ENCODE measurements around the gene C1orf21. TPM values are rescaled to one million over a fixed set of nuclear protein-coding genes. Genes with fewer than 3 reads are reported as not detected.

Gene C1orf21
- total and polyA plus RNA-seq, 12 donors, result 23.2 to 177 (median 87.9) TPM

- Histone ChIP-seq H3K27me3 (no peaks in the 10 kb centered on the region), H3K27ac (peak overlapping the region in 4 of 5 donors; percentile 33 to 77 (median 66)), H3K36me3 (replicated peaks in 1 of 2) (no peaks in the 10 kb centered on the region), H3K9me3 (replicated peaks in 1 of 3) (no peaks in the 10 kb centered on the region), H3K4me3 (no peak overlapping the region), H3K4me1 (replicated peaks in 1 of 2) (peaks cover 50 to 59% of the 10 kb centered on the region in 2 donors)
- 64 to 72% (median 67%) methylated on average over 5 of the region's 5 CpGs for WGBS, 4 donors
- peak in 6 of 7 donors; percentile 35 to 81 (median 53) for DNase-seq
- no peak for TF ChIP-seq POLR2A (IDR thresholded peaks at IDR 0.05)
- TF ChIP-seq CTCF (IDR thresholded peaks at IDR 0.05), result no peak
- intact Hi-C loops (cut with DNase I), result no loop called here
Measured at GRCh38 chr1:184482136-184482535, 95.3 kb downstream of the C1orf21 start.

GRCh38 chr1:184483101-184483683 is 96.4 kb downstream of the C1orf21 start:
- H3K27ac ChIP-seq, result peak overlapping the region in 4 of 5 donors; percentile 33 to 77 (median 66)

GRCh38 chr1:184485751-184486723 is 99.2 kb downstream of the C1orf21 start:
- Histone ChIP-seq H3K27ac (peak overlapping the region in 4 of 5 donors; percentile 22 to 86 (median 52)), H3K4me1 (replicated peaks in 1 of 2) (peaks cover 54 to 63% of the 10 kb centered on the region in 2 donors), H3K9me3 (replicated peaks in 1 of 3) (no peaks in the 10 kb centered on the region), H3K27me3 (no peaks in the 10 kb centered on the region), H3K36me3 (replicated peaks in 1 of 2) (no peaks in the 10 kb centered on the region), H3K4me3 (no peak overlapping the region)
- TF ChIP-seq CTCF (IDR thresholded peaks at IDR 0.05) (peak in 1 of 6 experiments; percentile 11), POLR2A (IDR thresholded peaks at IDR 0.05) (no peak)
- intact Hi-C loops (cut with DNase I), result no loop called here
- peak in 4 of 7 donors; percentile 31 to 44 (median 42) for DNase-seq
- 40 to 47% (median 42%) methylated on average over 9 of the region's 9 CpGs for WGBS, 4 donors

More at GRCh38 chr1:184483101-184483683, 96.4 kb downstream of the C1orf21 start:
- Histone ChIP-seq H3K4me1 (replicated peaks in 1 of 2) (peaks cover 51 to 60% of the 10 kb centered on the region in 2 donors), H3K4me3 (no peak overlapping the region), H3K27me3 (no peaks in the 10 kb centered on the region), H3K9me3 (replicated peaks in 1 of 3) (no peaks in the 10 kb centered on the region), H3K36me3 (replicated peaks in 1 of 2) (no peaks in the 10 kb centered on the region)
- WGBS, 4 donors, result 42 to 55% (median 50%) methylated on average over 3 of the region's 3 CpGs
- intact Hi-C loops (cut with DNase I), result no loop called here
- TF ChIP-seq POLR2A (IDR thresholded peaks at IDR 0.05), result no peak
- peak in 5 of 6 experiments; percentile 13 to 36 (median 16) for TF ChIP-seq CTCF (IDR thresholded peaks at IDR 0.05)
- DNase-seq, result peak in 6 of 7 donors; percentile 51 to 76 (median 54)
